H1 (cell line): ENCODE data around the gene SRRM3. TPM values are rescaled to one million over a fixed set of nuclear protein-coding genes. Genes with fewer than 3 reads are reported as not detected.

Experiments
- CTCF ChIA-PET: fragments of 300-600 bp; sonication (Branson Sonifier 250); formaldehyde crosslinking; loops from one replicate; lab custom pipeline; 2021; ENCODE audit not compliant: partially characterized antibody; lab: Charles Lee
- POLR2A ChIA-PET: fragments of 300-600 bp; sonication (Branson Sonifier 250); formaldehyde crosslinking; loops from one replicate; lab custom pipeline; 2021; ENCODE audit warnings: inconsistent platforms; ENCODE audit not compliant: partially characterized antibody; lab: Charles Lee
- DNase-seq, 2 experiments: peaks; one replicate each; pipeline versions ENCODE4 v3.0.0 to v3.0.0-alpha.2; 2010 to 2022; ENCODE audit warnings: low spot score in 2 of 2, low read depth in 1 of 2, mixed read lengths in 1 of 2
- FAIRE-seq: peaks from 2 replicates; lab custom pipeline; 2011; peaks lifted over from hg19 to GRCh38; lab: Jason Lieb, UNC
- H2AFZ ChIP-seq: 2 replicates; pipeline ENCODE4 v1.8.1; 2012; ENCODE audit warnings: low read length, inconsistent platforms
- H2AK5ac ChIP-seq: 2 replicates; pipeline ENCODE4 v1.6.1; 2013; ENCODE audit warnings: low read depth, low read length
- H2BK120ac ChIP-seq: replicated peaks from 2 replicates; pipeline ENCODE3; 2013; ENCODE audit warnings: low read depth, low read length, inconsistent platforms
- H2BK12ac ChIP-seq: 2 replicates; pipeline ENCODE4 v1.6.1; 2013; ENCODE audit warnings: low read depth, low read length
- H2BK15ac ChIP-seq: 2 replicates; pipeline ENCODE4 v1.6.1; 2013; ENCODE audit warnings: low read length
- H2BK20ac ChIP-seq: 2 replicates; pipeline ENCODE4 v1.6.1; 2013; ENCODE audit warnings: low read length
- H2BK5ac ChIP-seq: 2 replicates; pipeline ENCODE4 v1.6.1; 2013; ENCODE audit warnings: low read depth, low read length
- H3K14ac ChIP-seq: 2 replicates; pipeline ENCODE4 v1.6.1; 2013; ENCODE audit warnings: inconsistent platforms; ENCODE audit not compliant: insufficient read length
- H3K18ac ChIP-seq: 2 replicates; pipeline ENCODE4 v1.6.1; 2013; ENCODE audit warnings: low read length; ENCODE audit errors: extremely low read depth
- H3K23ac ChIP-seq: 2 replicates; pipeline ENCODE4 v1.6.1; 2013; ENCODE audit warnings: inconsistent platforms; ENCODE audit not compliant: insufficient read length
- H3K23me2 ChIP-seq: 2 replicates; pipeline ENCODE4 v1.6.1; 2013; ENCODE audit warnings: low read depth, low read length
- H3K27ac ChIP-seq: 2 replicates; pipeline ENCODE4 v1.6.1; 2011; ENCODE audit warnings: low read depth, low read length, inconsistent platforms
- H3K27me3 ChIP-seq, 4 experiments: replicated peaks in 1 of 4; 1 replicate in 1 of 4; 2 replicates in 3 of 4; pipeline versions ENCODE4 v1.6.1 to v1.8.1; 2011 to 2013; ENCODE audit warnings: low read length in 3 of 4, mild to moderate bottlenecking in 3 of 4, inconsistent platforms in 2 of 4, mixed read lengths in 2 of 4, moderate library complexity in 1 of 4; ENCODE audit not compliant: control insufficient read depth in 3 of 4, insufficient read depth in 3 of 4; ENCODE audit errors: extremely low read depth in 1 of 4
- H3K36me3 ChIP-seq, 4 experiments: 2 replicates each; pipeline versions ENCODE4 v1.6.1 to v1.8.1; 2011 to 2013; ENCODE audit warnings: mild to moderate bottlenecking in 4 of 4, low read length in 3 of 4, moderate library complexity in 2 of 4, control low read depth in 1 of 4, inconsistent platforms in 1 of 4; ENCODE audit not compliant: insufficient read depth in 4 of 4, control insufficient read depth in 2 of 4
- H3K4ac ChIP-seq: replicated peaks from 2 replicates; pipeline ENCODE3; 2013; ENCODE audit warnings: low read length, low read depth, mixed read lengths, inconsistent platforms; ENCODE audit not compliant: insufficient read length
- H3K4me1 ChIP-seq, 4 experiments: replicated peaks in 1 of 4; 1 replicate in 1 of 4; 2 replicates in 3 of 4; pipeline versions ENCODE4 v1.6.1 to v1.8.1; 2011 to 2013; ENCODE audit warnings: low read length in 3 of 4, inconsistent platforms in 2 of 4, mixed read lengths in 1 of 4; ENCODE audit not compliant: insufficient read depth in 4 of 4, control insufficient read depth in 3 of 4
- H3K4me2 ChIP-seq, 2 experiments: 2 replicates each; pipeline versions ENCODE4 v1.6.1 to v1.8.1; 2011 to 2013; ENCODE audit warnings: low read depth in 2 of 2, low read length in 2 of 2, control low read depth in 1 of 2, inconsistent platforms in 1 of 2, mild to moderate bottlenecking in 1 of 2; ENCODE audit not compliant: insufficient read depth in 1 of 2
- H3K4me3 ChIP-seq, 4 experiments: fragments of 200-600, 300-600 bp in 1 of 4; sonication (generic), shearing (Covaris generic), sonication (Bioruptor Twin) in 1 of 4; 2 replicates each; pipeline versions ENCODE4 v1.5.1 to v1.8.1; 2011 to 2016; ENCODE audit warnings: low read length in 4 of 4, low read depth in 3 of 4, control low read depth in 2 of 4, inconsistent platforms in 2 of 4, mild to moderate bottlenecking in 2 of 4, mixed read lengths in 1 of 4, moderate library complexity in 1 of 4; ENCODE audit not compliant: insufficient read depth in 2 of 4; ENCODE audit errors: extremely low read depth in 1 of 4
- H3K56ac ChIP-seq: replicated peaks from 2 replicates; pipeline ENCODE3; 2013; ENCODE audit warnings: low read depth, mild to moderate bottlenecking, mixed read lengths, low read length, inconsistent platforms; ENCODE audit not compliant: insufficient read length
- H3K79me1 ChIP-seq: 2 replicates; pipeline ENCODE4 v1.6.1; 2013; ENCODE audit warnings: low read depth, low read length, control low read depth
- H3K79me2 ChIP-seq, 2 experiments: 2 replicates each; pipeline versions ENCODE4 v1.6.1 to v1.8.1; 2012 to 2013; ENCODE audit warnings: low read length in 2 of 2, mild to moderate bottlenecking in 2 of 2, inconsistent platforms in 1 of 2; ENCODE audit not compliant: insufficient read depth in 2 of 2, control insufficient read depth in 1 of 2
- H3K9ac ChIP-seq, 4 experiments: replicated peaks in 1 of 4; 1 replicate in 1 of 4; 2 replicates in 3 of 4; pipeline versions ENCODE4 v1.6.1 to v1.8.1; 2011 to 2013; ENCODE audit warnings: low read depth in 3 of 4, low read length in 3 of 4, control low read depth in 2 of 4, mild to moderate bottlenecking in 2 of 4, moderate library complexity in 2 of 4, inconsistent platforms in 1 of 4; ENCODE audit errors: extremely low read depth in 1 of 4
- H3K9me3 ChIP-seq, 2 experiments: 2 replicates each; pipeline versions ENCODE4 v1.6.1 to v1.8.1; 2012 to 2013; ENCODE audit warnings: mild to moderate bottlenecking in 2 of 2, moderate library complexity in 2 of 2, control low read depth in 1 of 2, inconsistent platforms in 1 of 2, low read depth in 1 of 2, low read length in 1 of 2, mixed read lengths in 1 of 2; ENCODE audit not compliant: insufficient read depth in 2 of 2
- H4K20me1 ChIP-seq, 2 experiments: replicated peaks in 1 of 2; 2 replicates each; pipeline versions ENCODE3 to v1.8.1; 2011 to 2013; ENCODE audit warnings: inconsistent platforms in 2 of 2, low read length in 2 of 2, mild to moderate bottlenecking in 1 of 2; ENCODE audit not compliant: insufficient read depth in 2 of 2, control insufficient read depth in 1 of 2
- H4K5ac ChIP-seq: 2 replicates; pipeline ENCODE4 v1.6.1; 2013; ENCODE audit warnings: low read length, low read depth, mixed read lengths, inconsistent platforms; ENCODE audit not compliant: insufficient read length
- H4K8ac ChIP-seq: 2 replicates; pipeline ENCODE4 v1.8.0; 2013; ENCODE audit warnings: mild to moderate bottlenecking, moderate library complexity, low read length, inconsistent platforms; ENCODE audit not compliant: insufficient read depth; ENCODE audit errors: extremely low read depth
- H4K91ac ChIP-seq: replicated peaks from 2 replicates; pipeline ENCODE3; 2013; ENCODE audit warnings: low read length, mixed read lengths, inconsistent platforms; ENCODE audit not compliant: insufficient read length
- ASH2L ChIP-seq: fragments of 200-600, 300-600 bp; sonication (generic); IDR thresholded peaks from one replicate; pipeline ENCODE4 v1.7.1; 2017; ENCODE audit warnings: low read length
- BCL11A ChIP-seq, 2 experiments: IDR thresholded peaks; one replicate each; pipeline ENCODE4 v1.6.1; 2011; ENCODE audit warnings: low read depth in 2 of 2, low read length in 2 of 2, mild to moderate bottlenecking in 2 of 2
- JUN ChIP-seq: IDR thresholded peaks from 2 replicates; pipeline ENCODE4 v1.6.1; 2011; ENCODE audit warnings: low read depth, mild to moderate bottlenecking, improper control_type of control experiment, low read length
- NRF1 ChIP-seq: IDR thresholded peaks from 2 replicates; pipeline ENCODE4 v1.6.1; 2011; ENCODE audit warnings: mild to moderate bottlenecking, low read depth, low read length, improper control_type of control experiment
- SUZ12 ChIP-seq: fragments of 200-600 bp; sonication (generic); IDR thresholded peaks from 2 replicates; pipeline ENCODE4 v1.6.1; 2012; ENCODE audit warnings: mild to moderate bottlenecking, inconsistent platforms, low read length, moderate library complexity, mixed read lengths
- TCF12 ChIP-seq: IDR thresholded peaks from 2 replicates; pipeline ENCODE4 v1.6.1; 2011; ENCODE audit warnings: low read depth, mild to moderate bottlenecking, low read length
- YY1 ChIP-seq: IDR thresholded peaks from 2 replicates; pipeline ENCODE4 v1.6.1; 2011; ENCODE audit warnings: low read depth, mild to moderate bottlenecking, low read length
- WGBS, 2 experiments: shearing (Covaris generic) in 1 of 2; methylation state at CpG; one replicate each; pipeline versions ENCODE4 v1.1.6 to v1.1.7; 2013 to 2015; ENCODE audit warnings: low lambda C conversion rate in 2 of 2, mixed read lengths in 2 of 2, inconsistent platforms in 1 of 2, low coverage in 1 of 2, missing lambda C conversion rate in 1 of 2; ENCODE audit not compliant: insufficient replicate concordance in 2 of 2, insufficient coverage in 1 of 2, insufficient read length in 1 of 2; ENCODE audit errors: extremely low coverage in 1 of 2, missing lambda C conversion rate in 1 of 2; 5-methylcytosine and 5-hydroxymethylcytosine counted together
- polyA plus RNA-seq, 7 experiments: library from polyadenylated mRNA; depleted of rRNA in 3 of 7; stranded (reverse) in 5 of 7; unstranded in 2 of 7; fragments of >200 nt in 5 of 7; fragments of 200-250 nt in 2 of 7; gene quantifications; 1 replicate in 5 of 7; 2 replicates in 1 of 7; 4 replicates in 1 of 7; pipeline versions ENCODE4 v1.2.1 to v1.2.3, GENCODE V29; 2011 to 2013; ENCODE audit warnings: missing spikeins in 2 of 7, mixed read lengths in 2 of 7
- total RNA-seq: library from RNA; stranded (reverse); fragmentation: NEBNext Ultra II Directional; extraction: Animal tissue kit (Norgen Biotek cat#: 25700); gene quantifications from 2 replicates; pipeline ENCODE4 v1.2.1, GENCODE V29; 2021
- TF ChIP-seq, protein P1 (sequence below): IDR thresholded peaks from 2 replicates; pipeline ENCODE4 v1.6.1; 2012; ENCODE audit warnings: inconsistent platforms
- TF ChIP-seq, protein P2 (sequence below): IDR thresholded peaks from 2 replicates; pipeline ENCODE4 v1.6.1; 2012; ENCODE audit warnings: low read length, inconsistent platforms

Gene SRRM3
- total and polyA plus RNA-seq, 2 of the 8 experiments (the other 6 are each of a cell fraction or from before 2014, with no cell fraction given), result 10.4 to 17.4 TPM

DNA sequence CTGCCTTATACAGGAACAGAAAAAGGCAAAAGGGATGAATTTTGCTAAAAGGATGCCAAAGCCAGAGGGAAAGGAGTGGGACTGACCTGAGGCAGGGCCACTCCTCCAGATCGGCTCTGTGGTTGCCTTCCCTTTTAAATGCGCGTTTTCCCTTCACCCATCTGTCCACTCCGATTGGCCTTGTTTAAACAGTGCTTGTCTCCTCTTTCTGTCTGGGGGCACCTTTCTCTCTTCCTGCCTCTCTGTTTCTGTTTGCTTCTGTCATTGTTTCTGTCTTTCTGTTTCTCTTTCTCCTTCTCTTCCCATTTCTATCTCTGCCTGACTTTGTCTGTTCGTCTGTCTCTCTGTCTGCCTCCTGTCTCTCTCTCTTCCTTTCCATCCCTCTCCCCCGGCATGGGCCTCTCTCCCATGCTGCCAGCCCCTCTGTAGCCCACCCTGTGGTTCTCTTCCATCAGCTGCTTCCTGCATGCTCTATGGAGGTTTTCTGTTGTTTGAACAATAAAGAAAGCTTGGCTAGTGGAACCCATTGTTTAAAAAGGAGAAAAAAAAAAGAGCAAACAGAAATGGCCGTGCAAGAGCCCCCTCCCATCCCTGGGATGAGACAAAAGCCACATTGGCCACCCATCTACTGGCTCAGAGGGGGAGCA, 71.3 kb downstream of the SRRM3 start:
- ChIA-PET CTCF (interaction anchor here (1.1 to 2.0 kb wide), 8 partner anchors 8 to 94 kb away, joined by 4 to 10 read pairs (median 6); no protein-coding TSS in a partner anchor), POLR2A (interaction anchor here (0.6 to 1.8 kb wide), 4 partner anchors 8 to 225 kb away, joined by 3 to 9 read pairs (median 4); partner anchors contain the start of genes MDH2 and STYXL1)
- H3K36me3 ChIP-seq, result no peaks in the 10 kb centered on the region
- no peak overlapping the region for H4K91ac ChIP-seq
- 0 out of 2 replicates have a peak overlapping the region, but pooled peaks have one; percentile 60 for H2AFZ ChIP-seq
- no peaks in the 10 kb centered on the region for H3K79me1 ChIP-seq
- H3K56ac ChIP-seq, result no peak overlapping the region
- H3K27ac ChIP-seq, result no peak overlapping the region
- no peak overlapping the region for H4K8ac ChIP-seq
- DNase-seq (no peak), FAIRE-seq (no peak)
- no peak overlapping the region for H3K23ac ChIP-seq
- peaks cover 0 to 7% (median 0%) of the 10 kb centered on the region in 4 experiments; a peak in 2 of 7 replicates for H3K27me3 ChIP-seq
- H3K23me2 ChIP-seq, result peaks cover 2% of the 10 kb centered on the region; the same call in 1 of the 2 replicates
- H3K4me3 ChIP-seq, result peak overlapping the region in 1 of 4 experiments; percentile 33; a peak in 3 of 8 replicates
- H2BK120ac ChIP-seq, result no peak overlapping the region
- no peak overlapping the region; the same call in 1 of the 2 replicates for H3K18ac ChIP-seq
- H3K9ac ChIP-seq, result no peak overlapping the region; a peak in 1 of 7 replicates
- TF ChIP-seq JUN (no peak), YY1 (peak; percentile 34; the same call in 1 of the 2 replicates), ASH2L (peak; percentile 20), SUZ12 (no peak), TCF12 (no peak), BCL11A (IDR thresholded peaks at IDR 0.05; ENCODE audit: low read depth in 2 of 2, low read length in 2 of 2) (no peak), NRF1 (no peak)
- TF ChIP-seq, protein P1, sequence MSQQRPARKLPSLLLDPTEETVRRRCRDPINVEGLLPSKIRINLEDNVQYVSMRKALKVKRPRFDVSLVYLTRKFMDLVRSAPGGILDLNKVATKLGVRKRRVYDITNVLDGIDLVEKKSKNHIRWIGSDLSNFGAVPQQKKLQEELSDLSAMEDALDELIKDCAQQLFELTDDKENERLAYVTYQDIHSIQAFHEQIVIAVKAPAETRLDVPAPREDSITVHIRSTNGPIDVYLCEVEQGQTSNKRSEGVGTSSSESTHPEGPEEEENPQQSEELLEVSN, result no peak
- TF ChIP-seq, protein P2, sequence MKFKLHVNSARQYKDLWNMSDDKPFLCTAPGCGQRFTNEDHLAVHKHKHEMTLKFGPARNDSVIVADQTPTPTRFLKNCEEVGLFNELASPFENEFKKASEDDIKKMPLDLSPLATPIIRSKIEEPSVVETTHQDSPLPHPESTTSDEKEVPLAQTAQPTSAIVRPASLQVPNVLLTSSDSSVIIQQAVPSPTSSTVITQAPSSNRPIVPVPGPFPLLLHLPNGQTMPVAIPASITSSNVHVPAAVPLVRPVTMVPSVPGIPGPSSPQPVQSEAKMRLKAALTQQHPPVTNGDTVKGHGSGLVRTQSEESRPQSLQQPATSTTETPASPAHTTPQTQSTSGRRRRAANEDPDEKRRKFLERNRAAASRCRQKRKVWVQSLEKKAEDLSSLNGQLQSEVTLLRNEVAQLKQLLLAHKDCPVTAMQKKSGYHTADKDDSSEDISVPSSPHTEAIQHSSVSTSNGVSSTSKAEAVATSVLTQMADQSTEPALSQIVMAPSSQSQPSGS, result no peak
- H3K9me3 ChIP-seq, result no peaks in the 10 kb centered on the region
- peak overlapping the region; percentile 83 for H2BK20ac ChIP-seq
- WGBS, 2 experiments, result 34% methylated on average over 7 of the region's 7 CpGs; no CpG with 5 or more reads in 1 of the 2 experiments
- no peak overlapping the region for H4K5ac ChIP-seq
- H4K20me1 ChIP-seq, result no peaks in the 10 kb centered on the region
- H2AK5ac ChIP-seq, result no peak overlapping the region
- H2BK5ac ChIP-seq, result 0 out of 2 replicates have a peak overlapping the region, but pooled peaks have one; percentile 56
- H3K4me1 ChIP-seq, result peaks cover 7 to 27% (median 16%) of the 10 kb centered on the region in 4 experiments
- H2BK15ac ChIP-seq, result 0 out of 2 replicates have a peak overlapping the region, but pooled peaks have one; percentile 18
- H2BK12ac ChIP-seq, result peak overlapping the region; percentile 46; the same call in 1 of the 2 replicates
- H3K4ac ChIP-seq, result peak overlapping the region; percentile 25
- H3K4me2 ChIP-seq, result peak overlapping the region; percentile 52 to 56
- H3K79me2 ChIP-seq, result no peaks in the 10 kb centered on the region
- H3K14ac ChIP-seq, result no peak overlapping the region
